Thyroid gland (tissue), 4 donors: ENCODE results near the gene LRCH1. TPM values are rescaled to one million over a fixed set of nuclear protein-coding genes. Genes with fewer than 3 reads are reported as not detected.

Experiments used
- DNase-seq, 2 donors: peaks; one replicate each; pipeline ENCODE4 v3.0.0-alpha.2; 2019
- H3K27ac ChIP-seq, 3 donors: fragments of 200-600 bp; sonication (generic); 1 replicate in 2 of 3; 2 replicates in 1 of 3; pipeline ENCODE4 v1.5.1; 2016 to 2019; ENCODE audit warnings: mild to moderate bottlenecking in 1 of 3, moderate library complexity in 1 of 3
- H3K27me3 ChIP-seq: fragments of 200-600 bp; sonication (generic); one replicate; pipeline ENCODE4 v1.5.1; 2019
- H3K36me3 ChIP-seq, 2 donors: fragments of 200-600 bp; sonication (generic); one replicate each; pipeline ENCODE4 v1.5.1; 2016 to 2019
- H3K4me1 ChIP-seq, 2 donors: fragments of 200-600 bp; sonication (generic); one replicate each; pipeline ENCODE4 v1.5.1; 2017 to 2019
- H3K4me3 ChIP-seq, 3 donors: fragments of 200-600 bp; sonication (generic); replicated peaks in 1 of 3; 1 replicate in 2 of 3; 2 replicates in 1 of 3; pipeline ENCODE4 v1.5.1; 2016; ENCODE audit warnings: mild to moderate bottlenecking in 1 of 3
- H3K9me3 ChIP-seq: fragments of 200-600 bp; sonication (generic); one replicate; pipeline ENCODE4 v1.5.1; 2017
- CTCF ChIP-seq, 6 experiments: fragments of 200-600 bp in 3 of 6; fragments of 450-650 bp in 3 of 6; sonication (generic) in 3 of 6; IDR thresholded peaks; one replicate each; pipeline ENCODE4 v1.5.1; 2016 to 2019; ENCODE audit warnings: antibody characterized with exemption in 6 of 6, mild to moderate bottlenecking in 2 of 6, inconsistent platforms in 1 of 6, moderate library complexity in 1 of 6
- POLR2A ChIP-seq, 2 donors: fragments of 450-650 bp; IDR thresholded peaks; one replicate each; pipeline ENCODE4 v1.6.1; 2017; ENCODE audit warnings: antibody characterized with exemption in 2 of 2, mild to moderate bottlenecking in 2 of 2, moderate library complexity in 1 of 2
- WGBS, 2 donors: methylation state at CpG; one replicate each; pipeline ENCODE4 v1.1.5; 2017; 5-methylcytosine and 5-hydroxymethylcytosine counted together
- intact Hi-C: fragments of 100-400 bp; cut with DNase I; formaldehyde crosslinking; loops from one replicate; pipeline ENCODE4 v1.15.1; 2023
- total RNA-seq, 4 donors: library from RNA; depleted of rRNA; stranded (reverse); fragments of >200 nt; gene quantifications; one replicate each; pipeline ENCODE4 v1.2.3, GENCODE V29; 2016

LRCH1 gene
- total RNA-seq, 4 donors from 2014 or later, result 13.5 to 19.3 (median 15.9) TPM

GRCh38 chr13:46561286-46561685 is 8.3 kb downstream of the LRCH1 start:
- Histone ChIP-seq H3K27ac (no peak overlapping the region), H3K4me1 (no peaks in the 10 kb centered on the region), H3K36me3 (no peaks in the 10 kb centered on the region), H3K27me3 (no peaks in the 10 kb centered on the region), H3K4me3 (no peak overlapping the region), H3K9me3 (no peaks in the 10 kb centered on the region)
- no peak for TF ChIP-seq CTCF (IDR thresholded peaks at IDR 0.05)
- no peak for DNase-seq
- WGBS, 2 donors, result 82 to 89% methylated on average over 2 of the region's 2 CpGs
- intact Hi-C loops, result no loop called here

- WGBS, 2 donors, result 94 to 95% methylated on average over 1 of the region's 1 CpG
- DNase-seq, result no peak
- intact Hi-C loops, result no loop called here
- no peak overlapping the region for H3K4me3 ChIP-seq
- TF ChIP-seq CTCF (IDR thresholded peaks at IDR 0.05) (no peak), POLR2A (IDR thresholded peaks at IDR 0.05) (no peak)
- no peaks in the 10 kb centered on the region for H3K27me3 ChIP-seq
- H3K36me3 ChIP-seq, result no peaks in the 10 kb centered on the region
- no peaks in the 10 kb centered on the region for H3K9me3 ChIP-seq
- no peak overlapping the region for H3K27ac ChIP-seq
- no peaks in the 10 kb centered on the region for H3K4me1 ChIP-seq
These were observed 8.7 kb downstream of the LRCH1 start for GRCh38 chr13:46561691-46562090.

- no peaks in the 10 kb centered on the region for H3K36me3 ChIP-seq
- no peaks in the 10 kb centered on the region for H3K27me3 ChIP-seq
- H3K27ac ChIP-seq, result no peak overlapping the region
- no peak for DNase-seq
- TF ChIP-seq POLR2A (IDR thresholded peaks at IDR 0.05) (no peak), CTCF (IDR thresholded peaks at IDR 0.05) (no peak)
- WGBS, 2 donors, result 98 to 100% methylated on average over 2 of the region's 2 CpGs
- H3K4me3 ChIP-seq, result no peak overlapping the region
- intact Hi-C loops, result no loop called here
- no peaks in the 10 kb centered on the region for H3K4me1 ChIP-seq
- H3K9me3 ChIP-seq, result no peaks in the 10 kb centered on the region
These were observed 9.2 kb downstream of the LRCH1 start for GRCh38 chr13:46562152-46562551.

GRCh38 chr13:46562581-46562980 is 9.6 kb downstream of the LRCH1 start:
- Histone ChIP-seq H3K4me3 (no peak overlapping the region), H3K27me3 (no peaks in the 10 kb centered on the region), H3K27ac (no peak overlapping the region), H3K9me3 (no peaks in the 10 kb centered on the region), H3K4me1 (no peaks in the 10 kb centered on the region), H3K36me3 (no peaks in the 10 kb centered on the region)
- TF ChIP-seq POLR2A (IDR thresholded peaks at IDR 0.05), result no peak
- no peak for TF ChIP-seq CTCF (IDR thresholded peaks at IDR 0.05)
- intact Hi-C loops, result no loop called here
- 92 to 94% methylated on average over 5 of the region's 5 CpGs for WGBS, 2 donors
- no peak for DNase-seq

GRCh38 chr13:46565808-46566750 is 13.1 kb downstream of the LRCH1 start:
- WGBS, 2 donors, result 67 to 71% methylated on average over 7 of the region's 7 CpGs
- DNase-seq, result no peak
- no peak for TF ChIP-seq CTCF (IDR thresholded peaks at IDR 0.05)
- H3K27me3 ChIP-seq, result no peaks in the 10 kb centered on the region
- H3K9me3 ChIP-seq, result no peaks in the 10 kb centered on the region
- H3K4me3 ChIP-seq, result no peak overlapping the region
- no peak overlapping the region for H3K27ac ChIP-seq
- H3K36me3 ChIP-seq, result no peaks in the 10 kb centered on the region
- intact Hi-C loops, result no loop called here
- peaks cover 2% of the 10 kb centered on the region in 2 donors for H3K4me1 ChIP-seq
